ENCODE results near the gene HCST.
"Not testable (repeated sequence)": the region's sequence is repeated elsewhere in the genome, so short reads cannot be mapped to it uniquely, and the experiment has no call there.

The HCST gene

GRCh38 chr19:35903550-35904179 is 1.3 kb downstream of the HCST start:
- FAIRE-seq (peak; percentile 91), DNase-seq (ENCODE audit: insufficient read length, low spot score) (peak; percentile 65)

- FAIRE-seq = no peak
- no peak for DNase-seq (ENCODE audit: insufficient read length, low spot score)
These were observed 2.2 kb downstream of the HCST start for GRCh38 chr19:35904311-35905068.

DNA sequence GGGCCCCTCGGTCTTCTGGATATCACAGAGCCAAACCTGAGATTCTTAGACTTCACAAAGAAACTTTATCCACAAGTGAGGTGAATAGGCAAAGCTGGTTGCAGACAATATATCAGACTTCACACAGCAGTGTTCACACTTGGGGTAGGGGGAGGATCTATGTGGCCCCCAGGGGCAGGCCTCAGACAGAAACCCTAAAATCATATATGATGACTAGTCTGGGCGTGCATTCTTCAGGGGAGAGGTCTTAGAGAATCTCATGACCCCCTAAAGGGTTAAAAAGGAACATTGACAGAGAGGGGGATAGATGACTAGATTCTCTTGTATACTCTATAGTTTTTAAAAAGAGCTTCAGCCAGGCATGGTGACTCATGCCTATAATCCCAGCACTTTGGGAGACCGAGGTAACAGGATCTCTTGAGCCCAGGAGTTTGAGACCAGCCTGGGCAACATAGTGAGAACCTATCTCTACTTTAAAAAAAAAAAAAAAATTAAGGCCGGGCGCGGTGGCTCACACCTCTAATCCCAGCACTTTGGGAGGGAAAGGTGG is 2.9 kb downstream of the HCST start:
- FAIRE-seq (no peak), DNase-seq (ENCODE audit: insufficient read length, low spot score) (no peak)

DNA sequence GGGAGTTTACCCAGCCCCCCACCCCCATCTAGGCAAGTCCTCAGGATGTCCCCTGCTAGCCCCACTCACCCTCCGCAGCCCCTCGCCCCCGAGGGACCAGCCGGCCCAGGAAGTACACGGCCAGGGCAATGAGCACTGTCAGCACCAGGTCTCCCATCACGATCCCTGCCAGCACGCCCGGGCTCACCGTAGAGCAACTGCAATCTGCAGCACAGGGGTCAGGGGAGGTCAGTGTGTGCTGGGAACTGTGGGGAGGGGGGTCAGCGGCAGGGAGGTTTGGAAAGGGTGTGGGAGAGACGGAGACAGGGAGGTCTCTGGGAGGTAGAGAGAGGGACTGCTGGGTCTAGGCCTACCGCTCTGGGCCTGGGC is 5.0 kb downstream of the HCST start:
- DNase-seq (ENCODE audit: insufficient read length, low spot score) (no peak), FAIRE-seq (no peak)

DNA sequence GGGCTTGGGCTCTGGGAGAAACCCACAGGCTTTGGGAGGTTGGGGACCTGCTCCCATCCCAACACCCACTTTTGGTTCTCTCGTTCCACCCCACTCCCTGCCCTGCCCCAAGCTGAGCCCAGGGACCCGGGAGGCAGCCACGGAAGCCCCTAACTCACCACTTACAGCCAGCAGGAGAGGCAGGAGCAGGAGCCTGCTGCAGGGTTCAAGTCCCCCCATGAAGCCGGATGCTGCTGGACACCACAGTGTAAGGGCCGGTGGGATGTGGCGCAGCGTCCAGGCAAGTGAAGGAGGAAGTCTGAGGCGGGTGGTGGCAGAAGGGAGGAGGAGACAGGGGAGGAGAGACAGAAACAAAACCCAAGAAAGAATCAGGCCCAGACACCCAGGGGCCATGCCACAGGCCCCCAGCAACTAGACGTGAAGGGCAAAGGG is 5.7 kb downstream of the HCST start, which contains the start of gene TYROBP:
Gene TYROBP (minus strand): TSS at position 286 of the 432 bp plus-strand sequence. CDS start 67 bp downstream, at position 219.
- DNase-seq (ENCODE audit: insufficient read length, low spot score) = no peak
- no peak for FAIRE-seq

DNA sequence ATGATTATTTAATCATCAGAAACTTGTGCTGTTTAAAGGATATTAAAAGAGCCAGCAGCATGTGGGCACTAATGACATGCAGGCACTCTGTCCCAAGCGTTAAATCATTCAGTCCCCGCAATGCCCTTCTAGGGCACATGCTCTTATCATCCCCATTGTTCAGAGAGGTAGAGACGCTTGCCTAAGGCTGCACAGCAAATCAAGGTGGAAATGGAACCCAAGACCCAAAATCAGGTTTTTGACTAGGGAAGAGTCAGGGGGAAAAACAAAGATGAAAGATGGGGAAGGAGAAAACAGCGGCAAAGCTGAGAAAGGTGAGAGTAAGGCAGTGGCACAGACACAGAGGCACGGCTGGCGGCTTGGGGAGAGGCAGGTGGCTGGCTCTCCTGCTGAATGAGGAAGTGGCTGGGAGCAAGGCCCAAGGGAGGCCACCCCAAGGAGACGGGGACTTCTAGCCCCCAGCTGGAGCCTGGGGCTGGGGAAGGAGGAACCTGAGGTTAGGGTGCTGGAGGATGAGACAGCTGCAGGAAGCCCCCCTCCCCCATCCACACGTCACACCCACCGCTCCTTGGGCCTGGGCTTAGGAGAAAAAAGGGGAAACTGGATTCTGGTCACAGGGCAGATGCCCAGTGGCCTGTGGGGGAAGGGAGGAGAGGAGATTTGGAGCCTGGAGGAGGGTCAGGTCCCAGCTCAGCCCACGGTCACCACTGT is 6.8 kb downstream of the HCST start:
- FAIRE-seq = peak; percentile 69
- no peak for DNase-seq (ENCODE audit: insufficient read length, low spot score)

GRCh38 chr19:35909684-35910035 is 7.3 kb downstream of the HCST start:
- FAIRE-seq (no peak), DNase-seq (ENCODE audit: insufficient read length, low spot score) (no peak)

- FAIRE-seq = not testable (repeated sequence)
These were observed 8.0 kb downstream of the HCST start for GRCh38 chr19:35910355-35910754.

GRCh38 chr19:35911173-35911572 is 8.8 kb downstream of the HCST start:
- DNase-seq (ENCODE audit: insufficient read length, low spot score) (no peak), FAIRE-seq (no peak)

More at GRCh38 chr19:35910355-35910754, 8.0 kb downstream of the HCST start:
- DNase-seq (ENCODE audit: insufficient read length, low spot score) = not testable (repeated sequence)

- DNase-seq (ENCODE audit: insufficient read length, low spot score) = no peak
- no peak for FAIRE-seq
These were observed 9.5 kb downstream of the HCST start for GRCh38 chr19:35911790-35912189.

DNA sequence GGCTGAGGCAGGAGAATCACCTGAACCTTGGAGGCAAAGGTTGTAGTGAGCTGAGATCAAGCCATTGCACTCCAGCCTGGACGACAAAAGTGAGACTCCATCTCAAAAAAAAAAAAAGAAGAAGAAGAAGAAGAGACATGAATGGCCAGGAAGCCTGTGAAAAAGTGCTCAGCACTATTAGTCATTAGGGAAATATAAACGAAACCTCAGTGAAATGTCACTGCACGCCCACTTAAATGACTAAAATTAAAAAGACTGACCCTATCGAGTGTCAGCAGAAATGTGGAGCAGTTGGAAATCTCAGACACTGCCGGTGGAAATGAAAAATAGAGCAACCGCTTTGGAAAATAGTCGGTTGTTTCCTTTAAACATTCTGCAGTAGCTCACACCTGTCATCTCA is 11.3 kb downstream of the HCST start:
- FAIRE-seq (peak; percentile 64), DNase-seq (ENCODE audit: insufficient read length, low spot score) (no peak)

DNA sequence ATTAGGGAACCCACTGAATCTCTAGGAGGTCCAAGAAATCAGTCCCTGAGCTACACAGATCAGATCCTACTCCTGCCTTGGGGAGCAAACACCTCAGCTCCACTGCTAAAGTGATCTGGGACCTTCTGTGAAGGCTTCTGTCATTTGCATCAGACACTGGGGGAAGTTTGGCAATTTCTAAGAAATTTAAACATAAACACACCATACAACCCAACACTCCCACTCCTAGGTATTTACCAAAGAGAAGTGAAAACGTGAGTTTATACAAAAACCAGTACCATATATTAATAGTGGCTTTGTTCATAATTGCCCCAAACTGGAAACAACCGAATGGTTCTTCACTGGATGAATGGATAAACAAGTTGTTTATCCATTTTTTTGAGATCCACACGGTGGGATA is 13.1 kb downstream of the HCST start:
- FAIRE-seq (peak; percentile 33), DNase-seq (ENCODE audit: insufficient read length, low spot score) (no peak)

DNA sequence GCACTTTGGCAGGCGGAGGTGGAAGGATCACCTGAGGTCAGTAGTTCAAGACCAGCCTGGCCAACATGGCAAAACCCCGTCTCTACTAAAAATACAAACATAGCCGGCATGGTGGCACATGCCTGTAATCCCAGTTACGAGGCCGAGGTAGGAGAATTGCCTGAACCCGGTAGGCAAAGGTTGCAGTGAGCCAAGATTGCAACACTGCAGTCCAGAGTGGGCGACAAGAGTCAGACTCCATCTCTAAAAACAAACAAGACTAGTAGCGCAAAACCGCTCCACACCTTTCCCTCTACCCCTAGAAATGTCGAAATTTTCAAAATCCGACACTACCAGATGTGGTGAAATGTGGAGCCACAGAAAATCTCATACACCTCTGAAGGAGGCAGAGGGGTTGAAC is 17.0 kb downstream of the HCST start:
- FAIRE-seq = no peak

DNA sequence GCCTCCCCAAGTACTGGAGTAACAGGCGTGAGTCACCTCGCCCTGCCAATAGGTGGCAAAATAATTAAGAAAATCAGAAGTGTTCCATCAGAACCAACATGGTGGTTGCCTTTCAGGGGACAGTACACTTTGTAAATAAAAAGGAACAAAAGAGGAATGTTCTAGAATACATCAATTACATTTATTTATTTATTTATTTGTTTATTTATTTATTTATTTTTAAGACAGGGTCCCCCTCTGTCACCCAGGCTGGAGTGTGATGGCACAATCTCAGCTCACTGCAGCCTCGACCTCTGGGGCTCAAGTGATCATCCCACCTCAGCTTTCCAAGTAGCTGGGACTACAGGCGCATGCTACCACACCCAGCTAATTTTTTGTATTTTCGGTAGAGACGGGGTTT is 18.7 kb downstream of the HCST start:
- no peak for DNase-seq (ENCODE audit: insufficient read length, low spot score)
- FAIRE-seq = no peak

More for the DNA sequence above, 17.0 kb downstream of the HCST start:
- DNase-seq (ENCODE audit: insufficient read length, low spot score) = no peak

GRCh38 chr19:35925501-35925900 is 23.2 kb downstream of the HCST start:
- FAIRE-seq (no peak), DNase-seq (ENCODE audit: insufficient read length, low spot score) (no peak)

DNA sequence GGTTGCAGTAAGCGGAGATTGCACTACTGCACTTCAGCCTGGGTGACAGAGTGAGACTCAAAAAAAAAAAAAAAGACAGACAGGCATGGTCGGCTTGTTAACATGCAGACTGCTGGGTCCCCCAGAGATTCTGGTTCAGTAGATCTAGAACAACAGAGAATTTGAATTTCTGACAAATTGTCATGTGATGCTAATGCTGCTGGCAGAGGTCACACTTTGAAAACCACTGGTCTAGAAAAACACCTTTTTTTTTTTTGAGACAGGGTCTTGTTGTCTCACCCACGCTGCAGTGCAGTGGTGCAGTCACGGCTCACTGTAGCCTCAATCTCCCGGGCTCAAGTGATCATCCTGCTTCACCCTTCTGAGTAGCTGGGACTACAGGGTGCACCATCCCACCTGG is 26.2 kb downstream of the HCST start:
- FAIRE-seq (peak; percentile 28), DNase-seq (ENCODE audit: insufficient read length, low spot score) (no peak)

DNA sequence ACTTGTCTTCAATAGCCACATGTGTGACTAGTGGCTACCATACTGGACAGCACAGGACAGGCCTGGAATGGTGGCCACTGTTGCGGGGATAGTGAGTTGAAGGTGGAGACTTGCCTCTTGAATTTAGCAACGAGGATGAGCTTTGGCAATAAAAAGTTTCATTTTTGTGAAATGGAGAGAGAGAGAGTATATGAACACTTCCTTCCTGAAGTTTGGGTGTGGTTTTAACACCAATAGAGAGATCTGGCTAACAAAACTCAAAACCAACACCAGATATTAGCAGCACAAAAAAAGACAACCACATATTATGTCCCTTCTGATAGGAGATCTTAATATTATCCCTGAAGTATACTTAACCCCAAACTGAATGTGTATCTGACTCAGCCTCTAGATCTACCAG is 27.5 kb downstream of the HCST start:
- peak; percentile 70 for FAIRE-seq
- DNase-seq (ENCODE audit: insufficient read length, low spot score) = no peak

- peak; percentile 100 for DNase-seq (ENCODE audit: insufficient read length, low spot score)
- FAIRE-seq = peak; percentile 98
These were observed 29.0 kb downstream of the HCST start for GRCh38 chr19:35931161-35931873.

GRCh38 chr19:35931874-35932202 is 29.5 kb downstream of the HCST start:
- FAIRE-seq = no peak

DNA sequence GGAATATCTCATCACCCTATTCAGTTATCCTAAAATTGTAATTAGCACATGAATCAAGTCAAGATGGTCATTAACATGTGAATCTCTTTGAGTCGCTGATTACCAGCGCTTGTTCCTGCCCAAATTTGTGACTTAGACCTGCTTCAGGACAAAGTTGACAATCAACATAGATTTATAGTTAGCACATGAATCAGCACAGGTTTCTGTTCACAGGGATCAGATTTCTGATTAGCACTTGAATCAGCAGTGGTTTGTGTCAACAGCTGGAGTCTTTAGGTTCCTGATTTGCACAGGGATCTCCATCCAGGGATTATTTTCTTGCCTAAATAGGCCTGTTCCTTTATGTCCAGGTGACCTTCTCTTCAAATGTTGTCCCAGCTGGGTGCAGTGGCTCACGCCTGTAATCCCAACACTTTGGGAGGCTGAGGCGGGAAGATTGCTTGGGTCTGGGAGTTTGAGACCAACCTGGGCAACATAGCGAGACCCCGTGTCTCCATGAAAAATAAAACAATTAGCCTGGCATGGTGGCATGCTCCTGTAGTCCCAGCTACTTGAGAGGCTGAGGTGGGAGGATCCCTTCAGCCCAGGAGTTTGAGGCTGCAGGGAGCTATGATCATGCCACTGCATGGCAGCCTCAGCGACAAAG is 30.1 kb downstream of the HCST start:
- no peak for FAIRE-seq
- DNase-seq (ENCODE audit: insufficient read length, low spot score) = no peak

More at GRCh38 chr19:35931874-35932202, 29.5 kb downstream of the HCST start:
- DNase-seq (ENCODE audit: insufficient read length, low spot score) = no peak
